ENCODE results near the gene RSAD2. TPM values are rescaled to one million over a fixed set of nuclear protein-coding genes. Genes with fewer than 3 reads are reported as not detected.

Gene RSAD2
- polyA plus RNA-seq, 2 of the 4 experiments (the other 2 are of a cell fraction), result 0.03 to 0.06 TPM

GRCh38 chr2:6854416-6854815, 23.2 kb upstream of the RSAD2 start:
- H3K4me3 ChIP-seq, result no peak overlapping the region
- no peak for FAIRE-seq
- TF ChIP-seq PBX3 (IDR thresholded peaks at IDR 0.05), result no peak
- TF ChIP-seq HES2 (IDR thresholded peaks at IDR 0.05), result no peak
- no peak for TF ChIP-seq POLR2A (IDR thresholded peaks at IDR 0.05; ENCODE audit: low read length)
- TF ChIP-seq ZC3H11A (IDR thresholded peaks at IDR 0.05), result no peak
- TF ChIP-seq NR3C1 (IDR thresholded peaks at IDR 0.05), result no peak
- TF ChIP-seq ELK1 (IDR thresholded peaks at IDR 0.05; ENCODE audit: low read depth, low read length), result no peak
- TF ChIP-seq MYC (IDR thresholded peaks at IDR 0.05; ENCODE audit: borderline replicate concordance, low read length), result no peak
- TF ChIP-seq ZNF302 (CRISPR knock-in tag; IDR thresholded peaks at IDR 0.05), result no peak
- TF ChIP-seq HMGXB4 (CRISPR knock-in tag; IDR thresholded peaks at IDR 0.05; ENCODE audit: borderline replicate concordance), result no peak
- no peak for TF ChIP-seq HOXB5 (CRISPR knock-in tag; IDR thresholded peaks at IDR 0.05)
- no peak for TF ChIP-seq JUNB (IDR thresholded peaks at IDR 0.05)
- TF ChIP-seq CBX8 (IDR thresholded peaks at IDR 0.05), result no peak
- no peak for TF ChIP-seq EHMT2 (IDR thresholded peaks at IDR 0.05; ENCODE audit: low read depth)
- 0 out of 3 replicates have a peak, but pooled peaks cover 9% of the 10 kb centered on the region for H3K4me1 ChIP-seq
- ChIA-PET CTCF (no interaction called here), POLR2A (no interaction called here)
- 12% methylated on average over 2 of the region's 2 CpGs for WGBS (ENCODE audit: missing lambda C conversion rate)
- no peak overlapping the region for H3K4me2 ChIP-seq
- H3K27ac ChIP-seq, result no peak overlapping the region
- no peak for DNase-seq (ENCODE audit: low read depth in 1 of 2, low spot score in 1 of 2)
- peaks cover 15% of the 10 kb centered on the region; the same call in 1 of the 3 replicates for H3K9me3 ChIP-seq
- no peak for ATAC-seq

- POLR2A ChIA-PET, result no interaction called here
- Histone ChIP-seq H3K4me1 (0 out of 3 replicates have a peak, but pooled peaks cover 9% of the 10 kb centered on the region), H3K4me3 (no peak overlapping the region), H3K27ac (no peak overlapping the region), H3K4me2 (no peak overlapping the region; the same call in 2 of the 3 replicates), H3K9me3 (peaks cover 22% of the 10 kb centered on the region; the same call in 2 of the 3 replicates)
- DNase-seq (ENCODE audit: low read depth in 1 of 2, low spot score in 1 of 2) (no peak), ATAC-seq (peak in 1 of 2 experiments; percentile 64; a peak in 3 of 6 replicates), FAIRE-seq (no peak)
- no peak for TF ChIP-seq POLR2AphosphoS2 (conservative IDR thresholded peaks at IDR 0.05; ENCODE audit: low read length)
- TF ChIP-seq FOSL2 (IDR thresholded peaks at IDR 0.05), result no peak
- TF ChIP-seq FOSL2 (CRISPR knock-in tag; IDR thresholded peaks at IDR 0.05), result no peak
- TF ChIP-seq USF2 (IDR thresholded peaks at IDR 0.05), result no peak
- CTCF ChIA-PET, result no interaction called here
Observed at GRCh38 chr2:6855860-6856547, 21.6 kb upstream of the RSAD2 start.

GRCh38 chr2:6856548-6856920, 21.0 kb upstream of the RSAD2 start:
- POLR2A ChIA-PET, result no interaction called here
- no peak for ATAC-seq
- 0% methylated on average over 1 of the region's 1 CpG for WGBS (ENCODE audit: missing lambda C conversion rate)
- no peak overlapping the region for H3K4me3 ChIP-seq
- no peak overlapping the region for H3K27ac ChIP-seq
- H3K4me2 ChIP-seq, result no peak overlapping the region
- CTCF ChIA-PET, result interaction anchor here (1.0 kb wide), 1 partner anchor 9 kb away, joined by 5 read pairs; the partner anchor contains the start of gene CMPK2
- DNase-seq (ENCODE audit: low read depth in 1 of 2, low spot score in 1 of 2), result no peak
- peaks cover 22% of the 10 kb centered on the region; the same call in 2 of the 3 replicates for H3K9me3 ChIP-seq
- no peak for FAIRE-seq
- 0 out of 3 replicates have a peak, but pooled peaks cover 9% of the 10 kb centered on the region for H3K4me1 ChIP-seq
- no peak for TF ChIP-seq BHLHE40 (IDR thresholded peaks at IDR 0.05; ENCODE audit: low read depth, low read length)
- TF ChIP-seq HMGXB4 (CRISPR knock-in tag; IDR thresholded peaks at IDR 0.05; ENCODE audit: borderline replicate concordance), result no peak
- TF ChIP-seq MAX (IDR thresholded peaks at IDR 0.05), result no peak
- TF ChIP-seq CHD2 (IDR thresholded peaks at IDR 0.05; ENCODE audit: low read length, partially characterized antibody), result no peak
- TF ChIP-seq RARB (CRISPR knock-in tag; IDR thresholded peaks at IDR 0.05), result no peak
- TF ChIP-seq HOXB13 (CRISPR knock-in tag; IDR thresholded peaks at IDR 0.05; ENCODE audit: low read depth), result no peak
- TF ChIP-seq POLR2A (IDR thresholded peaks at IDR 0.05; ENCODE audit: low read length), result no peak
- TF ChIP-seq HEYL (CRISPR knock-in tag; IDR thresholded peaks at IDR 0.05), result no peak
- no peak for TF ChIP-seq POLR2AphosphoS2 (conservative IDR thresholded peaks at IDR 0.05; ENCODE audit: low read length)
- no peak for TF ChIP-seq MYC (IDR thresholded peaks at IDR 0.05; ENCODE audit: borderline replicate concordance, low read length)
- no peak for TF ChIP-seq SREBF2 (IDR thresholded peaks at IDR 0.05)
- TF ChIP-seq RNF2 (IDR thresholded peaks at IDR 0.05; ENCODE audit: borderline replicate concordance, low read depth), result no peak
- no peak for TF ChIP-seq ZSCAN20 (CRISPR knock-in tag; IDR thresholded peaks at IDR 0.05)
- TF ChIP-seq HDAC2 (IDR thresholded peaks at IDR 0.05), result no peak
- TF ChIP-seq CHD4 (IDR thresholded peaks at IDR 0.05; ENCODE audit: borderline replicate concordance), result no peak
